ENCODE measurements around the gene DTNA. TPM values are rescaled to one million over a fixed set of nuclear protein-coding genes. Genes with fewer than 3 reads are reported as not detected.
"Not testable (repeated sequence)": the region's sequence is repeated elsewhere in the genome, so short reads cannot be mapped to it uniquely, and the experiment has no call there.

Gene DTNA
- total RNA-seq, 1 experiment from 2014 or later, result 1.6 TPM

DNA sequence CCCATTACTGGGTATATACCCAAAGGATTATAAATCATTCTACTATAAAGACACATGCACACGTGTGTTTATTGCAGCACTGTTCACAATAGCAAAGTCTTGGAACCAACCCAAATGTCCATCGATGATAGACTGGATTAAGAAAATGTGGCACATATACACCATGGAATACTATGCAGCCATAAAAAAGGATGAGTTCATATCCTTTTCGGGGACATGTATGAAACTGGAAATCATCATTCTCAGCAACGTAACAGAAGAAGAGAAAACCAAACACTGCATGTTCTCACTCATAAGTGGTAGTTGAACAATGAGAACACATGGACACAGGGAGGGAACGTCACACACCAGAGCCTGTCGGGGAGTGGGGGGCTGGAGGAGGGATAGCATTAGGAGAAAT, 15.6 kb downstream of the DTNA start:
- not testable (repeated sequence) for DNase-seq (ENCODE audit: low read depth)

DNA sequence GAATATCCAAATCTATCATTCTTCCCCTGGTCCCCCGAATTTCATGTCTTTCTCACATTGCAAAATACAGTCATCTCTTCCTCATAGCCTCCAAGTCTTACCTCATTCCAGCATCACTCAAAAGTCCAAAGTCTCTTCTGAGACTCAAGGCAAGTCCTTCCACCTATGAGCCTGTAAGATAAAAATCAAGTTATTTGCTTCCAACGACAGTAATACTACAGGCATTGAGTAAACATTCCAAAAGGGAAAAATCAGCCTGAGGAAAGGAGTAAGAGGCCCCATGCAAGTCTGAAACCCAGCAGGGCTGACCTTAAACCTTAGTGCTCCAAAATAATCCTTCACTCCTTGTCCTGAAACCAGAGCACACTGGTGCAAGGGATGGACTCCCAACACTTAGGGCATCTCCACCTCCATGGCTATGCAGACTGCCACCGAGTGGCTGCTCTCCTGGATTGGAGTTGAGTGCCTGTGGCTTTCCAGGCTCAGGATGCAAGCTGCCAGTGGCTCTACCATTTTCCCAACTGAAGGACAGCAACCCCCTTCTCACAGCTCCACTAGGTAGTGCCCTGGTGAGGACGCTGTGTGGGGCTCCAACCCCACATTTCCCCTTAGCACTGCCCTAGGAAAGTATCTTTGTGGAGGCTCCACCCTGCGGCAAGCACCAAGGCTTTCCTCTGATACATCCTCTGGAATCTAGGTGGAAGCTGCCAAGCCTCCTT, 16.3 kb downstream of the DTNA start:
- no peak for DNase-seq (ENCODE audit: low read depth)

- no peak for DNase-seq (ENCODE audit: low read depth)
Measured at GRCh38 chr18:34729264-34729663, 19.2 kb downstream of the DTNA start.

- no peak for DNase-seq (ENCODE audit: low read depth)
Measured at GRCh38 chr18:34729740-34730355, 19.8 kb downstream of the DTNA start.

- no peak for DNase-seq (ENCODE audit: low read depth)
Measured at GRCh38 chr18:34730774-34731173, 20.7 kb downstream of the DTNA start.

DNA sequence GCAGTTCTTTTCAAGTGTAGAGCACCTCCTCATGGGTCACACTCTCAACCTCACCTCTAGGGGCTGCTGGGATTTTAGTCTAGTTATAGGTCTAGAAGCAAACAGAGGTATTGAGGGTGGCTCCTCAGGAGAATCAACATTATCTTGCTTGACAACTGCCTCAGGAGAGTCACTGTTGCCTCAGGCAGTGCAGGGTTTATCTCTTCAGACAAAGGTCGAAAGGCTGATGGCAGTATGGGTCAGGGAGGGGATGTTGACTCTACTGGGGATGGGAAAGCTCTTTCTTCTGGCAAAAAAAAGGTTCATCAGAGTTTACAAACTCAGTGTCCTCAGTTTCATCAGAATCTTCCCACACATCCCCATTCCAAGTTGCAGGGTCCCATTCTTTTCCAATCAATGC, 24.0 kb downstream of the DTNA start:
- no peak for DNase-seq (ENCODE audit: low read depth)

GRCh38 chr18:34734526-34734925, 24.4 kb downstream of the DTNA start:
- DNase-seq (ENCODE audit: low read depth), result not testable (repeated sequence)

- peak; percentile 11 for DNase-seq (ENCODE audit: low read depth)
Measured at GRCh38 chr18:34738175-34738894, 28.2 kb downstream of the DTNA start.

GRCh38 chr18:34740101-34740500, 30.0 kb downstream of the DTNA start:
- no peak for DNase-seq (ENCODE audit: low read depth)

GRCh38 chr18:34740724-34741123, 30.6 kb downstream of the DTNA start:
- DNase-seq (ENCODE audit: low read depth), result no peak

DNA sequence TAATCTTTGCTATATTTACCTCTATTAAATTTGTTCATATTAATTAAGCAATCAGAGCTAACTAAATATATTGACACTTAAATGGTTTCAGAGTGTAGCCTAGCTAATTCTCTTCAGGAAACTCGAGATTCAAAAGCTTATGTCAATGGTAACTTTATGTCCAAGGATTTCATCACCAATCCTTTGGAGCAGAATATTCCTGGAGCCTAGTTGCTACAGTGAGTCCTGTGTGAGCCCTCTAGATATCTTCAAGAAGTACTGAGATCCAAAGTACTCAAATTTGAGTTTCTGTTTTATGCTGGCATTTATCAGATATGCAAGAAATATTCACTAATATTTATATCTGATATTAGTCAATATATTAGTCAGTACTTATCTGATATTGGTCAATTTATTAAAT, 31.3 kb downstream of the DTNA start:
- no peak for DNase-seq (ENCODE audit: low read depth)

- DNase-seq (ENCODE audit: low read depth), result no peak
Measured at GRCh38 chr18:34742891-34743341, 32.8 kb downstream of the DTNA start.

DNA sequence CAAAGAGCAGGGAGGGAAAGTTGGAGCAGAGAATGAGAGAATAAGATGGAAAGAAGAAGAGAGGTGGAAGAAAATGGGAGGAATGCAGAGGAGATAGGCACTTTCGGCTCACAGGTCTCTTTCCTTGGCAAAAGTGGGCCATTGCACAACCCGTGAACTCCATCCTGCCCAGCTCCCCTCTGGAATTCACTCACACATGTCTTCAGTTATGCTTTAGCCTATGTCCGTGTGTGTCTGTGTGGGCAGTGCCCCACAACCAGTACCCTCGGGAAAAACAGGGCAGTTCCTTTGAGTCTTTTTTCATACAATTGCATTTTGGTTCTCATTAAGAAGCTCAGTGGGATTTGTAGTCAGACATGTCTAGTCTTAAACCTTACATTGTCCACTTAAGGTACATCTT, 34.5 kb downstream of the DTNA start:
- DNase-seq (ENCODE audit: low read depth), result peak; percentile 3

DNA sequence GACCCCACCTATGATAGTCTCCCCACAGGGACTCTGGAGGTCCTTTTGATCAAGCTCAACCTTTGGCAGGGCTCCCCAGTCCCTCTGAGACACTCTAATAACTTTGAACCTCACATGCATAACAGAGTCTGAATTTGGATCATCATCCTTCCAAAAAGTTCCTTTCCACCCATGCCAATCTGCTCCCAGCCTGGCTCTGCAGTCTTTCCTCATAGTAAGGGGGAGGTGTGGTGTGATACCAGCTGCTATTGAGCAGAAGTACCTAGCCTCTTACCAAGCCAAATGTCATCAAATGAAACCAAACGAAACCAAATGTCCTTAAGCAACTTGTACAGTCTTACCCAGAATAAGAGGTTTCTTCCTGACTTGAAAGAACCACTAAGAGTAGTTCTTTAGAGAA, 36.5 kb downstream of the DTNA start:
- no peak for DNase-seq (ENCODE audit: low read depth)

GRCh38 chr18:34749721-34750120, 39.6 kb downstream of the DTNA start:
- DNase-seq (ENCODE audit: low read depth), result no peak

GRCh38 chr18:34752056-34752455, 42.0 kb downstream of the DTNA start:
- no peak for DNase-seq (ENCODE audit: low read depth)

- no peak for DNase-seq (ENCODE audit: low read depth)
Measured at GRCh38 chr18:34754300-34754699, 44.2 kb downstream of the DTNA start.

- no peak for DNase-seq (ENCODE audit: low read depth)
Measured at GRCh38 chr18:34757666-34758065, 47.6 kb downstream of the DTNA start.

DNA sequence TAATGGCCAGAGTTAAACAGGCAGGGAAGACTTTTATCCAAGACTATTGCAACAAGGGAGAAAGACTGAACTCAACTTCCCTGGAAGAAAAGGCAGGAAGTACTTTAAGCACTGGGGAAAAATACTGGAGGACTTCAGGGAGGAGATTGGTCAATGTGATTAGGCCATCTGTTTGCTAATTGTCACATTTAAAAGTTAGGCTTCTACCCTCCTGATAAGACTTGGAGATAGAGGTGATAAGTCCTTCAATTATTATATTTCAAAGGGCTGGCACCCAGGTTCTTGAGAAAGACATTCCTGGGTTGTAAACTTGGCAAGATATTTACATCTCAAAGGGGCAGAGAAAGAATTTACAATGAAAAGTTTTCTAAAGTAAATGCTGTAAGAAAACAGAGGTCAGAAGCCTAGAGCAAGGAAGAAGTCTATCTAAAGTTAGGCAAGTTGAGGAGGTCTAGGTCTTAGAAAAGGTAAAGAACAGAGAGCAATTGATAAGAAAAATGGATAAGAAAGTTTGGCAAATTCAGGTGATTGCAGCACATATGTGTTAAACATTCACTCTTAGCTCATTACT, 48.4 kb downstream of the DTNA start:
- DNase-seq (ENCODE audit: low read depth), result no peak

- DNase-seq (ENCODE audit: low read depth), result no peak
Measured at GRCh38 chr18:34760444-34760843, 50.3 kb downstream of the DTNA start.

DNA sequence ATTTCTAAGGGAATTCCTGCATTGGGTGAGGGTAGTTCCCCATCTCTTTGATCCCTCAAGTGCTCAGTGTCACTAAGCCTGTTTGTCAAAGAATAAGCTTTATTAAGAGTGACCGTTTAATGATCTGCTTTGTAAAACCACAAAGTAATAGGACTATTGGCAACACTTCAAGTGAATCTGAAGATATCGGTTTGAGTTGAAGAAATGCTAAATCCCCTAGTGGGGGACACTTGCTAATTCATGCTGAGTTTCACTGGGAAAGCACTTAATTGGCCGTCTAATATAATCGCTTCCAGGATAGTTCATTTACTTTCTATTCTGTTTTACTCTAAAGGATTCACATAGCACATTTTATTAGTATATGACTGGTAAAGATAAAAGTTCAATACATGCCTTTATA, 54.4 kb downstream of the DTNA start:
- no peak for DNase-seq (ENCODE audit: low read depth)

- peak; percentile 21 for DNase-seq (ENCODE audit: low read depth)
Measured at GRCh38 chr18:34767601-34768027, 57.5 kb downstream of the DTNA start.

DNA sequence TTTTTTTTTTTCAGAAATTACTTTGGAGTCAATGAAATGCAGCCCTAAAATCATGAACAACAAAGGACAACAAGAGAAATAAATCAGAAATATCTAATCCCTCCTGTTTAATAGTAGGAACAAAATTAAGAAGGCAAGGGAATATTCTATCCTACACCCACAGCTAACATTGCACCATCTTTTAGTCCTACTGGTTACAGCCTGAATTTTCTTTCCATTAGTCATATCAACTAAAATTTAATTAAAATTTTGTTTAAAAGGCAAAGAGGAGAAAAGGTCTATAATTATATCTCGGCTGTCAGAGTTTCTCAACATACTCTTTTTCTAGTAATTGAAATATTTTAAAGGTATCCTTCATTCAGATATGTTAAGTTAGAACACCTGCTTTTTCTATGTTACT, 61.9 kb downstream of the DTNA start:
- no peak for DNase-seq (ENCODE audit: low read depth)

All from RPMI7951 (cell line).